ENCODE results near the gene ISM1. TPM values are rescaled to one million over a fixed set of nuclear protein-coding genes. Genes with fewer than 3 reads are reported as not detected.
A peak's percentile ranks its signal among the peaks of the same experiment; 100 is the strongest.

Gene ISM1
- total and polyA plus RNA-seq, 10 donors = 0.46 to 19.5 (median 10.6) TPM

GRCh38 chr20:13216533-13216932 lies 4.5 kb upstream of the ISM1 start:
- Histone ChIP-seq H3K36me3 (no peaks in the 10 kb centered on the region), H3K27ac (no peak overlapping the region), H3K4me3 (no peak overlapping the region), H3K4me1 (peaks cover 10 to 20% (median 16%) of the 10 kb centered on the region in 6 donors), H3K9me3 (no peaks in the 10 kb centered on the region), H3K27me3 (replicated peaks in 1 of 7) (peaks cover 0 to 72% (median 27%) of the 10 kb centered on the region in 7 donors)
- intact Hi-C loops (cut with DNase I; ENCODE audit: low total_unique reads) = no loop called here
- TF ChIP-seq POLR2AphosphoS5 (IDR thresholded peaks at IDR 0.05) = no peak
- no peak for TF ChIP-seq POLR2A (IDR thresholded peaks at IDR 0.05)
- no peak for TF ChIP-seq CTCF (IDR thresholded peaks at IDR 0.05 in 8 of 11, conservative IDR thresholded peaks at IDR 0.05 in 3 of 11)
- DNase-seq = no peak
- 4 to 38% (median 11%) methylated on average over 1 of the region's 1 CpG for WGBS, 5 donors

DNA sequence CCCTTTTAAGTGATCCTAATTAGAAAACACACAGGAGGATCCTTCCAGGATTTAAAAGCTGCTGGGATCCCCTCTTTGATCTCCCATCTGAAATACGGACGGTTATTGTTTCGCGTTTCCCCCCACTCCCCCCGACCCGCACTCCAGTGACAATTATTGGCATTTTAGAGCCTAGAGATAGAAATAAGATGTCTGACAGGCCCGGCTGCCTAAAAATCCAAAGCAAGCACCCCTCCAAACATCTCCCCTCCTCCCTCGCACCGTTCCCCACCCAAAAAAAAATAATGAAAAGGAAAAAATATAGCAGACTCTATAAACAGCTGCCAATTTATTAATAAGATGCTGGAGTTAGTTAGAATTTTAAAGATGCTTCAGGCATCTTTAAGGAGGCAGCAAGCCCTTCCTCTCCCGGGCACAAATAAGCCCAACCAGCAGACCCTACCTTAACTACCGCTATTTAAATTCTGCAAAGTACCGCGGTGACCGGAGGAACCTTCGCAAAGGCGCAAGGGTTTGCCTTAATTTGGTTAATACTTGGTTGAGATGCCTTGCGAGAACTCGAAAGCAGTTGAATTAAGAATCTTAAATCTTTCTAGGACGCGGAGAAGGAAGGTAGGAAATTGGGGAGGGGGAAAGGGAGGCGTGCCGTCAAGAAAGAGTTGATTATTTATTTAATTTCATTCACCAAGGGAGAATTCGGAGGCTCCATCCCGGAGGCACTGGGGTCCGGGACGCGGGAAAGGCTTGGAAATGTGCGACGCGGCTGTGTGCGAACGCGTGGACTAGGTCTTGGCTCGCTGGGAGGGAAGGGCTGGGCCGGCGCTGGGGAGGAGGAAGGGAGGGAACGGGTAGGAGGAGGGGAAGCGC lies 1.5 kb upstream of the ISM1 start:
- 7 to 14% (median 8%) methylated on average over 38 of the region's 38 CpGs for WGBS, 5 donors
- no peak for DNase-seq
- intact Hi-C loops (cut with DNase I; ENCODE audit: low total_unique reads) = no loop called here
- Histone ChIP-seq H3K4me3 (peak overlapping the region in 6 of 8 donors; percentile 39 to 72 (median 46)), H3K9me3 (no peaks in the 10 kb centered on the region), H3K27me3 (replicated peaks in 1 of 7) (peaks cover 0 to 90% (median 41%) of the 10 kb centered on the region in 7 donors), H3K27ac (peak overlapping the region in 1 of 8 donors; percentile 62), H3K36me3 (no peaks in the 10 kb centered on the region), H3K4me1 (peaks cover 10 to 30% (median 20%) of the 10 kb centered on the region in 6 donors)
- TF ChIP-seq CTCF (IDR thresholded peaks at IDR 0.05 in 8 of 11, conservative IDR thresholded peaks at IDR 0.05 in 3 of 11) (no peak), POLR2AphosphoS5 (IDR thresholded peaks at IDR 0.05) (no peak), POLR2A (IDR thresholded peaks at IDR 0.05) (no peak)

DNA sequence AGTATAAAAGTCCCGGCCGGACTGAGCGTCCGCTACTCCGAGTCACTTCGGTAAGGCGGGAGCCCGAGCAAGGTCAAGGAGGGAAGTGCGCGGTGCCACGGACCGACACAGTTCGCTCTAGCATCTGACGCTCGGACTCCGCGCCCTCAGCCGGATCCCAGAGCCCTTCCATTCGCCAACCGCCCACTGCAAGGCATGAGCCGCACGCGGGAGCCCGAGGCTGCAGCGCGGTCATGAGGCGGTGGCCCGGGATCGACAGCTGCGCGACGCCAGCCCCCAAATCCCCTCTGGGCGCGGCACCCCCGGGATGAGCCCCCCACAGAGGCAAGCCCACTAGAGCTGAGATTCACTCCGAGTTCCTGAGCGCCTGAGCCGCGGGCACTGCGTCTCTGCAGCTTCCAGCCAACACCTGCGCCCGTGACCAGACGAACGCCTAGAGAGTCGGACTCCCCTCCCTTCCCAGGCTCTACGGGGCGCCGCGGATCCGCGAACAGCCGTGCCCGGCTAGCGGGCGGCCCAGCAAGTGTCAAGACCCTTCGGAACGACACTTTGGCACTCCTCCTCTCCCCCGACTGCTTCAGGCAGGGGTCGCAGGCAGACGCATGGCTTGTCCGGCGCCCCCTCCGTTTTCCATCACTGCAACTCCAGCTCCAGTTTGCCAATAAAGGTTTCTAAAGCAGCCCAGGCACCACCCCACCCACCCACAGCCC lies 725 bp upstream of the ISM1 start:
- Histone ChIP-seq H3K36me3 (no peaks in the 10 kb centered on the region), H3K4me3 (peak overlapping the region; percentile 33 to 72 (median 42)), H3K4me1 (peaks cover 10 to 30% (median 20%) of the 10 kb centered on the region in 6 donors), H3K9me3 (no peaks in the 10 kb centered on the region), H3K27me3 (replicated peaks in 1 of 7) (peaks cover 0 to 88% (median 41%) of the 10 kb centered on the region in 7 donors), H3K27ac (peak overlapping the region in 3 of 8 donors; percentile 28 to 62 (median 51))
- DNase-seq = peak; percentile 79
- 1 to 3% (median 1%) methylated on average over 34 to 63 of the region's 63 CpGs for WGBS, 5 donors
- TF ChIP-seq CTCF (IDR thresholded peaks at IDR 0.05 in 8 of 11, conservative IDR thresholded peaks at IDR 0.05 in 3 of 11) = no peak
- TF ChIP-seq POLR2A (IDR thresholded peaks at IDR 0.05) = no peak
- TF ChIP-seq POLR2AphosphoS5 (IDR thresholded peaks at IDR 0.05) = peak; percentile 60 to 73 (median 69)
- intact Hi-C loops (cut with DNase I; ENCODE audit: low total_unique reads) = no loop called here

GRCh38 chr20:13221313-13221672 lies 219 bp downstream of the ISM1 start:
- Histone ChIP-seq H3K4me3 (peak overlapping the region in 7 of 8 donors; percentile 33 to 72 (median 44)), H3K9me3 (peaks cover 0 to 3% (median 0%) of the 10 kb centered on the region in 8 donors), H3K36me3 (no peaks in the 10 kb centered on the region), H3K4me1 (peaks cover 10 to 30% (median 20%) of the 10 kb centered on the region in 6 donors), H3K27me3 (replicated peaks in 1 of 7) (peaks cover 0 to 78% (median 41%) of the 10 kb centered on the region in 7 donors), H3K27ac (peak overlapping the region in 1 of 8 donors; percentile 30)
- TF ChIP-seq CTCF (IDR thresholded peaks at IDR 0.05 in 8 of 11, conservative IDR thresholded peaks at IDR 0.05 in 3 of 11) (no peak), POLR2AphosphoS5 (IDR thresholded peaks at IDR 0.05) (no peak), POLR2A (IDR thresholded peaks at IDR 0.05) (no peak)
- WGBS, 5 donors = 0 to 2% (median 1%) methylated on average over 12 to 54 of the region's 56 CpGs
- intact Hi-C loops (cut with DNase I; ENCODE audit: low total_unique reads) = no loop called here
- no peak for DNase-seq
